ENCODE measurements around the gene INSIG1. TPM values are rescaled to one million over a fixed set of nuclear protein-coding genes. Genes with fewer than 3 reads are reported as not detected.

INSIG1 gene
- total RNA-seq, 1 experiment from 2014 or later, result 103 TPM

DNA sequence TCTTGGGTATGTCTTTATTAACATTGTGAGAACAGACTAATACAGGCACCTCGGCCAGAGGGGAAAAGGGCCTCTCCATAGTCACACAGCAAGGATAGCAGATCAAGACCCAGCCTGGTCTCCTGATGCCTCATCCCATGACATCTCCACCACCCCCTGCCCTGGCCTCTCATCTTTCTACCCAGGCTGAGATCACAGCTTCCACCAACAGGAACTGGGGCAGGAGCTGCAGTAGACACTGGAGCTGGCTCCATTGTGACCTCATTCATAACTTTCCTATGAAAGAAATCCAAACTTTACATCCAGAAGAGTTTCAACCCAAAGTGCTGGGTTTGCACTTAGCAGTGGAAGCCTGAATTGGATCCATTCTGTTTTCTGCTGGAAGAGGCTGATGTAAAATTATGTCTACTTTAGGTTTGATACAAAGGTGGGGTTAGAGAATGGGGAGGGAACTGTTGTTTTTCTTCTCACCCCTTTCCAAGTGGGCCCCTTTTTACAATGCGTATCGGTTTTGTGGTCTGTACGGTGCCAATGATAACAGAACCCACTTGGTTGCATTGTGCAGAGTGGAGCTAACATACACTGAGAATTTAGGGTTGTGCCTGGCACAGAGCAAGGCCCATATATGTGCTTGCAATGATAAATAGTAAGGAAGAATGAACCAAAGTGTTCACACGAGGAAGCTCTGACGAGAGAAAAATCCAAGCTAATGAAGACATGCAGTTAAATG is 28.6 kb upstream of the INSIG1 start:
- TF ChIP-seq, protein P1, sequence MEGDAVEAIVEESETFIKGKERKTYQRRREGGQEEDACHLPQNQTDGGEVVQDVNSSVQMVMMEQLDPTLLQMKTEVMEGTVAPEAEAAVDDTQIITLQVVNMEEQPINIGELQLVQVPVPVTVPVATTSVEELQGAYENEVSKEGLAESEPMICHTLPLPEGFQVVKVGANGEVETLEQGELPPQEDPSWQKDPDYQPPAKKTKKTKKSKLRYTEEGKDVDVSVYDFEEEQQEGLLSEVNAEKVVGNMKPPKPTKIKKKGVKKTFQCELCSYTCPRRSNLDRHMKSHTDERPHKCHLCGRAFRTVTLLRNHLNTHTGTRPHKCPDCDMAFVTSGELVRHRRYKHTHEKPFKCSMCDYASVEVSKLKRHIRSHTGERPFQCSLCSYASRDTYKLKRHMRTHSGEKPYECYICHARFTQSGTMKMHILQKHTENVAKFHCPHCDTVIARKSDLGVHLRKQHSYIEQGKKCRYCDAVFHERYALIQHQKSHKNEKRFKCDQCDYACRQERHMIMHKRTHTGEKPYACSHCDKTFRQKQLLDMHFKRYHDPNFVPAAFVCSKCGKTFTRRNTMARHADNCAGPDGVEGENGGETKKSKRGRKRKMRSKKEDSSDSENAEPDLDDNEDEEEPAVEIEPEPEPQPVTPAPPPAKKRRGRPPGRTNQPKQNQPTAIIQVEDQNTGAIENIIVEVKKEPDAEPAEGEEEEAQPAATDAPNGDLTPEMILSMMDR (conservative IDR thresholded peaks at IDR 0.05), result no peak
- TF ChIP-seq EZH2 (IDR thresholded peaks at IDR 0.05; ENCODE audit: low read depth), result no peak
- CTCF ChIA-PET, result no interaction called here
- H3K4me1 ChIP-seq (replicated peaks; ENCODE audit: insufficient read depth), result peaks cover 22% of the 10 kb centered on the region

DNA sequence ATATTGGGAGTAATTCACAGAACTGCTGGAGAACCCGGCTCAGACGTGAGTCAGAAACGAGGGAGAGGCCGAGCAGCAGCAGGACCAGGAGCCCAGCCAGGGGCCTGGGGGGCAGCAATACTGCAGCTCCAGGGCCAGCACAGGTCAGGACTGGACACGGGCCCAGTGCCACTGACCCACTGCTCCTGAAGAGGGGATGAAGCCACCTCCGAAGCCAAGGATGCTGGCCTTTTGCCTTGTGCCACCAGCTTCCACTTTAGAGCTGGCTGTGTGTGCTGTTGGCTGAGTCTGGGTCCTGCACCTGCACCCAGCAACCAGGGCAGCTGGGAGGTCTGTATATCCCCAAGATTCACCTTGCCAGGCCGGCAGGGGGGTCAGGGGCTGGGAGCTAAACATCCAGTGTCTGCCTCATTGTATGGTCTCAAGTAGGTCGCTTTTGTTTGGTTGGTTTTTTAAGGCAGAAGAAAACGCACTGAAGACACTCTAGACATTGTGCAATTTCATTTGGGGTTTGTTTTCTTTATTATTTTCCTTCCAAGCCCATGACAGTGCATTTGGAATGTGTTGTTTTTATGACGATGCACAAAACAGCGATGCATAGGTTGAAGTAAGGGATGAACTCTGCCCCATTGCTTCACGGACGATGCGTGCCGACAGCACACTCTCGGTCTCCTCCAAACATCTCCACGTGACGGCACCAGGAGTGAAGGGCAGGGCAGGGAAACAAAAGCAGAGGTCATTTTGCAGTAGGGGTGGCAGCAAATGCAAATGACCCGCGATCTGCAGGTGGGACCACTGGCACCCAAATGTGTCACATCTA is 27.7 kb upstream of the INSIG1 start:
- intact Hi-C loops (cut with micrococcal nuclease; ENCODE audit: unreplicated experiment), result loop anchor here (1.0 kb wide), 1 partner anchor 40 kb away; no protein-coding TSS in a partner anchor
- Histone ChIP-seq H3K9me3 (ENCODE audit: insufficient read depth, low read depth) (no peaks in the 10 kb centered on the region), H2AFZ (0 out of 2 replicates have a peak overlapping the region, but pooled peaks have one; percentile 1), H3K27me3 (ENCODE audit: insufficient read depth, low read depth) (no peaks in the 10 kb centered on the region), H3K4me2 (peak overlapping the region; percentile 54), H3K4me1 (replicated peaks; ENCODE audit: insufficient read depth) (peaks cover 22% of the 10 kb centered on the region), H3K4me3 (no peak overlapping the region), H3K9me2 (ENCODE audit: insufficient read depth) (no peaks in the 10 kb centered on the region), H4K20me1 (ENCODE audit: insufficient read depth) (no peaks in the 10 kb centered on the region), H3K36me3 (ENCODE audit: low read depth) (no peaks in the 10 kb centered on the region), H3K79me2 (ENCODE audit: low read depth) (no peaks in the 10 kb centered on the region; the same call in 1 of the 2 replicates), H3K27ac (peak overlapping the region; percentile 63), H3F3A (ENCODE audit: insufficient read depth, low read depth) (peaks cover 23% of the 10 kb centered on the region; the same call in 1 of the 2 replicates)
- no peak for TF ChIP-seq EZH2 (IDR thresholded peaks at IDR 0.05; ENCODE audit: low read depth)
- TF ChIP-seq, protein P1 (conservative IDR thresholded peaks at IDR 0.05), result no peak
- CTCF ChIA-PET, result interaction anchor here (0.5 kb wide), 1 partner anchor 75 kb away, joined by 18 read pairs; no protein-coding TSS in a partner anchor
- no TSS peak for BruUV-seq (replicated peaks)
- POLR2A ChIA-PET (ENCODE audit: unreplicated experiment), result interaction anchor here (0.7 kb wide), 1 partner anchor 71 kb away, joined by 4 read pairs; no protein-coding TSS in a partner anchor
- DNase-seq, result peak; percentile 72 to 94

More for the DNA sequence above, 28.6 kb upstream of the INSIG1 start:
- Histone ChIP-seq H3K27me3 (ENCODE audit: insufficient read depth, low read depth) (no peaks in the 10 kb centered on the region), H3K9me3 (ENCODE audit: insufficient read depth, low read depth) (no peaks in the 10 kb centered on the region), H3F3A (ENCODE audit: insufficient read depth, low read depth) (peaks cover 23% of the 10 kb centered on the region; the same call in 1 of the 2 replicates), H2AFZ (no peak overlapping the region), H3K27ac (peak overlapping the region; percentile 63), H3K36me3 (ENCODE audit: low read depth) (no peaks in the 10 kb centered on the region), H3K4me3 (no peak overlapping the region), H3K79me2 (ENCODE audit: low read depth) (no peaks in the 10 kb centered on the region; the same call in 1 of the 2 replicates), H3K4me2 (peak overlapping the region; percentile 54), H4K20me1 (ENCODE audit: insufficient read depth) (no peaks in the 10 kb centered on the region), H3K9me2 (ENCODE audit: insufficient read depth) (no peaks in the 10 kb centered on the region)
- no TSS peak for BruUV-seq (replicated peaks)
- POLR2A ChIA-PET (ENCODE audit: unreplicated experiment), result interaction anchor here (0.6 kb wide), 1 partner anchor 64 kb away, joined by 5 read pairs; no protein-coding TSS in a partner anchor
- intact Hi-C loops (cut with micrococcal nuclease; ENCODE audit: unreplicated experiment), result no loop called here
- DNase-seq, result no peak

DNA sequence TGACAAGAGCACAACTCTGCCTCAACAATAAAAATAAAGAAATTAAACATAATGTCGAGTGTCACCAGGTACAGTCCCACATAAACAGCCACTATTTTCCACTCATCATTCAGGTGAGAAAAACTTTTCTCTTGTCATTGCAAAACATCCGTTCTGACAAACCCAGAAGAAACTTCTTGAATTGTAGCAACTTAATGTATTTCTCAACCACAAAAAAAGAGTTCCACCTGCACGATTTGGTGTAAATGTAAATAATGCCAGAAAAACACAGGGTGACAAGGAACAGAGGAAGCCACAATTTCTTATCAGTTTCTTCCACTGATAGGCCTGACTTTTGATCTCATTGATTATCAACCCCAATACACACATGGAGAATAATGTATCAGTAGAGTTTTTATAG is 26.8 kb upstream of the INSIG1 start:
- Histone ChIP-seq H3K27ac (peak overlapping the region; percentile 63), H3K27me3 (ENCODE audit: insufficient read depth, low read depth) (no peaks in the 10 kb centered on the region)
- CTCF ChIA-PET, result no interaction called here

More for the DNA sequence above, 26.8 kb upstream of the INSIG1 start:
- peaks cover 22% of the 10 kb centered on the region for H3K4me1 ChIP-seq (replicated peaks; ENCODE audit: insufficient read depth)
- H3K4me2 ChIP-seq, result peak overlapping the region; percentile 54
- TF ChIP-seq, protein P1 (conservative IDR thresholded peaks at IDR 0.05), result no peak
- no peak for TF ChIP-seq EZH2 (IDR thresholded peaks at IDR 0.05; ENCODE audit: low read depth)
- H2AFZ ChIP-seq, result 0 out of 2 replicates have a peak overlapping the region, but pooled peaks have one; percentile 1
- no peak for DNase-seq
- no peaks in the 10 kb centered on the region for H4K20me1 ChIP-seq (ENCODE audit: insufficient read depth)
- no TSS peak for BruUV-seq (replicated peaks)
- POLR2A ChIA-PET (ENCODE audit: unreplicated experiment), result no interaction called here
- no peaks in the 10 kb centered on the region for H3K9me3 ChIP-seq (ENCODE audit: insufficient read depth, low read depth)
- intact Hi-C loops (cut with micrococcal nuclease; ENCODE audit: unreplicated experiment), result loop anchor here (1.0 kb wide), 1 partner anchor 41 kb away; no protein-coding TSS in a partner anchor
- H3F3A ChIP-seq (ENCODE audit: insufficient read depth, low read depth), result peaks cover 23% of the 10 kb centered on the region; the same call in 1 of the 2 replicates
- no peak overlapping the region for H3K4me3 ChIP-seq
- H3K9me2 ChIP-seq (ENCODE audit: insufficient read depth), result no peaks in the 10 kb centered on the region
- no peaks in the 10 kb centered on the region; the same call in 1 of the 2 replicates for H3K79me2 ChIP-seq (ENCODE audit: low read depth)
- H3K36me3 ChIP-seq (ENCODE audit: low read depth), result no peaks in the 10 kb centered on the region

All from PC-9 (cell line).